Nephron (organoid): Measurements from ENCODE around the gene GGN.

ENCODE experiments used
- H3K27ac Mint-ChIP-seq, 3 experiments: 2 replicates each; pipeline ENCODE4 v1.8.0; 2020; ENCODE audit warnings: mixed read lengths in 3 of 3, mild to moderate bottlenecking in 2 of 3, moderate library complexity in 1 of 3
- H3K27me3 Mint-ChIP-seq: 2 replicates; pipeline ENCODE4 v1.8.0; 2021; ENCODE audit warnings: low read depth, mild to moderate bottlenecking, moderate library complexity, mixed read lengths
- H3K36me3 Mint-ChIP-seq: 2 replicates; pipeline ENCODE4 v1.8.0; 2020; ENCODE audit warnings: low read depth, mixed read lengths
- H3K4me1 Mint-ChIP-seq: 2 replicates; pipeline ENCODE4 v1.8.0; 2020; ENCODE audit warnings: mixed read lengths
- H3K4me3 Mint-ChIP-seq, 3 experiments: 2 replicates each; pipeline ENCODE4 v1.8.0; 2020; ENCODE audit warnings: mild to moderate bottlenecking in 3 of 3, mixed read lengths in 3 of 3, moderate library complexity in 2 of 3
- H3K9me3 Mint-ChIP-seq: 2 replicates; pipeline ENCODE4 v1.8.0; 2020; ENCODE audit warnings: mixed read lengths
- TF ChIP-seq, protein P1 (sequence below), 3 experiments: fragments of 200-600 bp; sonication (generic); IDR thresholded peaks; one replicate each; pipeline ENCODE4 v1.5.0; 2021; ENCODE audit warnings: antibody characterized with exemption in 3 of 3; ENCODE audit not compliant: unreplicated experiment in 3 of 3

The GGN gene

GRCh38 chr19:38405276-38405675 lies 17.4 kb upstream of the GGN start:
- H3K4me1 Mint-ChIP-seq: peaks cover 8% of the 10 kb centered on the region
- H3K4me3 Mint-ChIP-seq: peak overlapping the region; percentile 66 to 92 (median 70)
- no peaks in the 10 kb centered on the region for H3K9me3 Mint-ChIP-seq
- no peak overlapping the region for H3K27ac Mint-ChIP-seq
- TF ChIP-seq, protein P1, sequence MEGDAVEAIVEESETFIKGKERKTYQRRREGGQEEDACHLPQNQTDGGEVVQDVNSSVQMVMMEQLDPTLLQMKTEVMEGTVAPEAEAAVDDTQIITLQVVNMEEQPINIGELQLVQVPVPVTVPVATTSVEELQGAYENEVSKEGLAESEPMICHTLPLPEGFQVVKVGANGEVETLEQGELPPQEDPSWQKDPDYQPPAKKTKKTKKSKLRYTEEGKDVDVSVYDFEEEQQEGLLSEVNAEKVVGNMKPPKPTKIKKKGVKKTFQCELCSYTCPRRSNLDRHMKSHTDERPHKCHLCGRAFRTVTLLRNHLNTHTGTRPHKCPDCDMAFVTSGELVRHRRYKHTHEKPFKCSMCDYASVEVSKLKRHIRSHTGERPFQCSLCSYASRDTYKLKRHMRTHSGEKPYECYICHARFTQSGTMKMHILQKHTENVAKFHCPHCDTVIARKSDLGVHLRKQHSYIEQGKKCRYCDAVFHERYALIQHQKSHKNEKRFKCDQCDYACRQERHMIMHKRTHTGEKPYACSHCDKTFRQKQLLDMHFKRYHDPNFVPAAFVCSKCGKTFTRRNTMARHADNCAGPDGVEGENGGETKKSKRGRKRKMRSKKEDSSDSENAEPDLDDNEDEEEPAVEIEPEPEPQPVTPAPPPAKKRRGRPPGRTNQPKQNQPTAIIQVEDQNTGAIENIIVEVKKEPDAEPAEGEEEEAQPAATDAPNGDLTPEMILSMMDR (IDR thresholded peaks at IDR 0.05; ENCODE audit: unreplicated experiment in 3 of 3): no peak
- peaks cover 13% of the 10 kb centered on the region for H3K36me3 Mint-ChIP-seq
- H3K27me3 Mint-ChIP-seq: peaks cover 9% of the 10 kb centered on the region

DNA sequence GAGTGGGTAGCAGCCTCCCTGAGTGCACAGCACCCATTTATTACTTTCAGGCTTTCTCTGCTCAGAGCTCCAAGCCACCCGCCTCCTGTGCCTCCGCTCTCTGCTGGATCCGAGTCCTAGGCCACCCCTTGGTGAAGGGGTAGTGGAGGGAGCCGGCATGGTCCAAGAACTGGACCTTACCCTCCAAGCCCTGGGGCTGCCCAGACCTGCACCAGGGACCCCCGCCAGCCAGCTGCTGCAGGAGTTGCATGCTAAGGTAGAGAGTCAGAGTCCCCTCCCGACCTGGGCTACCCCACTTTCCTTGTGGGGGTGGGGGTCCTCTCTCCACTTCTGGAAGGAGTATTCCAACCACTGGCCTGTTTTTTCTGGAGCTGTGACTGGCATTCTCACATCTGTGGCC lies 17.0 kb upstream of the GGN start:
- Mint-ChIP-seq H3K36me3 (peaks cover 13% of the 10 kb centered on the region), H3K4me3 (peak overlapping the region; percentile 72 to 92 (median 91)), H3K27ac (no peak overlapping the region), H3K9me3 (no peaks in the 10 kb centered on the region), H3K27me3 (peaks cover 11% of the 10 kb centered on the region), H3K4me1 (peaks cover 5% of the 10 kb centered on the region)
- TF ChIP-seq, protein P1 (IDR thresholded peaks at IDR 0.05; ENCODE audit: unreplicated experiment in 3 of 3): no peak

DNA sequence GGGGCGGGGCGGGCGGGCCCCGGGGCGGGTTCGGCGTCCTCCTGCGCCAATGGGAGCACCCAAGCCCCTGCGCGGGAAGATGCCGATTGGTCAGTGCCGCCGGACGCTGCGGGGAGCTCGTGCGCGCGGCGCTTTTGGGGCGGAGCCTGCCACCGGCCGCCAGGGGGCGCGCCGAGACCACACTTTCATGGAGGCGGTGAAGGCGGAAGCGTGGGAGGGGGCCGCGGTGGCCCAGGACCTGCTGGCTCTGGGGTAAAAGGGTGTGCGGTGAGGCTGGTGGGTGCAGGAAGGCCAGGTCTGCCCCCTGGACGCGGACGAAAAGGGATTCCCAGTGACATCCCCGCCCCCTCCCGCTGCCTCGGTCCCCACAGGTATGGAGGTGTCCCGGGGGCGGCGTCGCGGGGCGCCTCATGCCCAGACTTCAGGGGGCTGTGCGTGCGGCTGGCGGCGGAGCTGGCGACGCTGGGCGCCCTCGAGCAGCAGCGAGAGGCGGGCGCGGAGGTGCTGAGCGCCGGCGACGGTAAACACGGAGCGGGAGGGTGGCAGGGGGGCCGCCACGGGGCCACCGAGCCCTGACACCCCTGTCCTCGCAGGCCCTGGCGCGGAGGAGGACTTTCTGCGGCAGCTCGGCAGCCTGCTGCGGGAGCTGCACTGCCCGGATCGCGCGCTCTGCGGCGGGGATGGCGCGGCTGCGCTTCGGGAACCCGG lies 15.3 kb upstream of the GGN start, which contains the start of gene FAM98C:
TSS of gene FAM98C (plus strand) at position 127 of the 708 bp plus-strand sequence. CDS start at position 188, 61 bp downstream.
- peak within 1 kb of the TSS; percentile 88 to 92 (median 91) for H3K4me3 Mint-ChIP-seq
- TF ChIP-seq, protein P1 (IDR thresholded peaks at IDR 0.05; ENCODE audit: unreplicated experiment in 3 of 3): peak; percentile 98 to 100 (median 99)
- H3K27me3 Mint-ChIP-seq: peaks cover 15% of the 10 kb centered on the region
- no peaks in the 10 kb centered on the region for H3K4me1 Mint-ChIP-seq
- H3K9me3 Mint-ChIP-seq: no peaks in the 10 kb centered on the region
- peak within 1 kb of the TSS in 2 of 3 experiments; percentile 48 to 65 for H3K27ac Mint-ChIP-seq
- H3K36me3 Mint-ChIP-seq: peaks cover 9% of the 10 kb centered on the region

DNA sequence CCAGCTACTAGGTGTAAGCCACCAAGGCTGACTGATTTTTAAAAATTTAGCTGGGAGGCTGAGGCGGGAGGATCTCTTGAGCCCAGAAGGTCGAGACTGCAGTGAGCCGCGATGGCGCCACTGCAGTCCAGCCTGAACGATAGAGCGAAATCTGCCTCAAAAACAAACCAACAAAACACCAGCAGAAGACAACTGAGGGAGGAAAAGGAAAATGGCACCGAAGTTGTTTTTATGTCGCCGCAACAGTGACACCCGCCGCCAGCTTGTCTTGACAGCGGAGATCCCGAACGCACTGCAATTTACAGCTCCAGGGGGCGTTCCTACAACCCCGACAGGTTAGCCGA lies 14.8 kb upstream of the GGN start:
- peak overlapping the region; percentile 88 to 92 (median 91) for H3K4me3 Mint-ChIP-seq
- H3K9me3 Mint-ChIP-seq: no peaks in the 10 kb centered on the region
- H3K4me1 Mint-ChIP-seq: no peaks in the 10 kb centered on the region
- H3K36me3 Mint-ChIP-seq: peaks cover 9% of the 10 kb centered on the region
- peak overlapping the region in 2 of 3 experiments; percentile 48 to 65 for H3K27ac Mint-ChIP-seq
- H3K27me3 Mint-ChIP-seq: peaks cover 15% of the 10 kb centered on the region
- TF ChIP-seq, protein P1 (IDR thresholded peaks at IDR 0.05; ENCODE audit: unreplicated experiment in 3 of 3): no peak

DNA sequence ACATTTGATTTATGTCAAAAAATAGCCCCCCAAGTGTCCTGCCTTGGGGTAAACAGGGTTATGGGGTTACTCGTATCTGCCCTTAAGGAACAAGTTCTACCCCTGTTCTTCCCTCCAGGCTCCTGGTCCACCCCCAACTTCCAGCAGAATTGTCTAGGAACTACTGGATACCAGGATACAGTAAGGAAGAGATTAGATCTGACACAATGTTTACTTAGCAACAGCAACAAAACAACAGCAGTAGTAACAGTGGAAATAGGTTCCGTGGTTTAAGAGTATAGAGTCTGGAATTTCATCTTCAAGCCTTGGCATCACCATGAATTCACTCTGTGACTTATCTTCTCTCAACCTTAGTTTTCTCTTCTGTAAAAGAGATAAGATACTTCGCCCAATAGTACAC lies 13.3 kb upstream of the GGN start:
- TF ChIP-seq, protein P1 (IDR thresholded peaks at IDR 0.05; ENCODE audit: unreplicated experiment in 3 of 3): no peak
- Mint-ChIP-seq H3K36me3 (peaks cover 17% of the 10 kb centered on the region), H3K4me1 (no peaks in the 10 kb centered on the region), H3K27me3 (peaks cover 20% of the 10 kb centered on the region), H3K9me3 (peaks cover 6% of the 10 kb centered on the region), H3K4me3 (no peak overlapping the region), H3K27ac (no peak overlapping the region)

GRCh38 chr19:38400361-38400760 lies 12.5 kb upstream of the GGN start:
- Mint-ChIP-seq H3K4me3 (peak overlapping the region in 2 of 3 experiments; percentile 27 to 35), H3K36me3 (peaks cover 16% of the 10 kb centered on the region), H3K27ac (no peak overlapping the region), H3K9me3 (peaks cover 6% of the 10 kb centered on the region), H3K27me3 (peaks cover 20% of the 10 kb centered on the region), H3K4me1 (no peaks in the 10 kb centered on the region)
- TF ChIP-seq, protein P1 (IDR thresholded peaks at IDR 0.05; ENCODE audit: unreplicated experiment in 3 of 3): no peak
